ENCODE results near the gene UGT1A7. TPM values are rescaled to one million over a fixed set of nuclear protein-coding genes. Genes with fewer than 3 reads are reported as not detected.

Gene UGT1A7
- total RNA-seq, 4 donors from 2014 or later, result not detected

DNA sequence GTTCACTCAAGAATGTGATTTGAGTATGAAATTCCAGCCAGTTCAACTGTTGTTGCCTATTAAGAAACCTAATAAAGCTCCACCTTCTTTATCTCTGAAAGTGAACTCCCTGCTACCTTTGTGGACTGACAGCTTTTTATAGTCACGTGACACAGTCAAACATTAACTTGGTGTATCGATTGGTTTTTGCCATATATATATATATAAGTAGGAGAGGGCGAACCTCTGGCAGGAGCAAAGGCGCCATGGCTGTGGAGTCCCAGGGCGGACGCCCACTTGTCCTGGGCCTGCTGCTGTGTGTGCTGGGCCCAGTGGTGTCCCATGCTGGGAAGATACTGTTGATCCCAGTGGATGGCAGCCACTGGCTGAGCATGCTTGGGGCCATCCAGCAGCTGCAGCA, 78.3 kb downstream of the UGT1A7 start, which contains the start of gene UGT1A1:
Gene UGT1A1, plus strand, starts transcription at position 228 of the 400 bp plus-strand sequence. Its CDS starts 18 bp downstream, at position 246.
- TF ChIP-seq, protein P1, sequence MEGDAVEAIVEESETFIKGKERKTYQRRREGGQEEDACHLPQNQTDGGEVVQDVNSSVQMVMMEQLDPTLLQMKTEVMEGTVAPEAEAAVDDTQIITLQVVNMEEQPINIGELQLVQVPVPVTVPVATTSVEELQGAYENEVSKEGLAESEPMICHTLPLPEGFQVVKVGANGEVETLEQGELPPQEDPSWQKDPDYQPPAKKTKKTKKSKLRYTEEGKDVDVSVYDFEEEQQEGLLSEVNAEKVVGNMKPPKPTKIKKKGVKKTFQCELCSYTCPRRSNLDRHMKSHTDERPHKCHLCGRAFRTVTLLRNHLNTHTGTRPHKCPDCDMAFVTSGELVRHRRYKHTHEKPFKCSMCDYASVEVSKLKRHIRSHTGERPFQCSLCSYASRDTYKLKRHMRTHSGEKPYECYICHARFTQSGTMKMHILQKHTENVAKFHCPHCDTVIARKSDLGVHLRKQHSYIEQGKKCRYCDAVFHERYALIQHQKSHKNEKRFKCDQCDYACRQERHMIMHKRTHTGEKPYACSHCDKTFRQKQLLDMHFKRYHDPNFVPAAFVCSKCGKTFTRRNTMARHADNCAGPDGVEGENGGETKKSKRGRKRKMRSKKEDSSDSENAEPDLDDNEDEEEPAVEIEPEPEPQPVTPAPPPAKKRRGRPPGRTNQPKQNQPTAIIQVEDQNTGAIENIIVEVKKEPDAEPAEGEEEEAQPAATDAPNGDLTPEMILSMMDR (IDR thresholded peaks at IDR 0.05 in 4 of 5, conservative IDR thresholded peaks at IDR 0.05 in 1 of 5), result no peak
- no peak for TF ChIP-seq POLR2A (IDR thresholded peaks at IDR 0.05)
- Histone ChIP-seq H3K4me3 (no peak within 1 kb of the TSS), H3K27ac (no peak within 1 kb of the TSS), H3K4me1 (no peaks in the 10 kb centered on the region), H3K36me3 (no peaks in the 10 kb centered on the region), H3K27me3 (no peaks in the 10 kb centered on the region), H3K9me3 (no peaks in the 10 kb centered on the region)
- no peak for ATAC-seq
- DNase-seq, result no peak
- intact Hi-C loops (cut with DNase I; ENCODE audit: low total_unique reads), result no loop called here
- in situ Hi-C loops (cut with MboI; ENCODE audit: low sequenced_read_pairs in 4 of 4), result no loop called here

DNA sequence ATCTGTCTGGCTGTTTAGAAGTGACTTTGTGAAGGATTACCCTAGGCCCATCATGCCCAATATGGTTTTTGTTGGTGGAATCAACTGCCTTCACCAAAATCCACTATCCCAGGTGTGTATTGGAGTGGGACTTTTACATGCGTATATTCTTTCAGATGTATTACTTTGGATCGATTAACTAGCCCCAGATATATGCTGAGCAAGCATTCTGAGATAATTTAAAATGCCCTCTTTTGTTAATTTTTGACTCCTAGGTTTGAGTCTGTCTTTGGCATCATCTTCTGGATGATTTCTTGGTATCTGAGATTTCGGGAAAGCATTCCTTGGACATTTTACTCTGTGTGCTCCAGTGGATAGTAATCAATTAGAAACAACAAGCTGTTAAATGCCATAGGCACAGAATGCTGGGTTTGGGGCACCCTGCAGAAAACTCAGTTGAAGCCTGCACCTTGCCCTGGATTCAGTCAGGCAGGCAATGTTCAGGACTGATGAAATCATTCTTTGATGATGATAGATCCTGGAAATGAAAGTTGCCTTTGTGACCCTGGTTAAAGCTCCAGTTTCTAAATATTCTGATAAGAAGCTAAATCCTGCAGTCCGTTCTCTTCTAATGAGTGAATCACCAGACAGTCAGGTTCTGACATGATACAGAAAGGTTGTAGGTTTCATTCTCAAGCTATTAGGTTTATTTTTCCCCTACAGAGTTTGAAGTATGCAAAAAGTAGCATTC, 79.5 kb downstream of the UGT1A7 start:
- TF ChIP-seq, protein P1 (IDR thresholded peaks at IDR 0.05 in 4 of 5, conservative IDR thresholded peaks at IDR 0.05 in 1 of 5), result no peak
- TF ChIP-seq POLR2A (IDR thresholded peaks at IDR 0.05), result no peak
- in situ Hi-C loops (cut with MboI; ENCODE audit: low sequenced_read_pairs in 4 of 4) (no loop called here), intact Hi-C loops (cut with DNase I; ENCODE audit: low total_unique reads) (no loop called here)
- Histone ChIP-seq H3K9me3 (no peaks in the 10 kb centered on the region), H3K27ac (no peak overlapping the region), H3K27me3 (no peaks in the 10 kb centered on the region), H3K4me3 (no peak overlapping the region), H3K4me1 (no peaks in the 10 kb centered on the region), H3K36me3 (no peaks in the 10 kb centered on the region)
- DNase-seq (no peak), ATAC-seq (no peak)

DNA sequence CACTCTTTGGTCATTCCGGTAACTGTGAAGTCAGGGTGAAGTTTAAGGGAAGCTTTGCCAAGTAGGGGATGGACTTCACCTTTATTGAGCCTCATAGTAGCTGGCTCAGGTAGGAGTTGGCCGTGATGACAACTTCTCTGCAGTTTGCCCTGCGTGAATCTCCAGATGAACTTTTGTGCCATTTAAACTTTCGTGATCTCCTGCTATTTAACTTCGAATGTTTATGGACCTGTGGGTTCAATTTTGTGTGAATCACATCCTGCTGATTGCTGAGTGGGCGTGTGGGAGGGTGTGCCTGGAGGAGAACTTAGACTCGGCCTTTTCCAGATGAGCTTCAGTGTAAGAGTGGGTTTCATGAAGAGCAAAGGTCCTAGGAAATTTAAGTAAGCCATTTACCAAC, 82.6 kb downstream of the UGT1A7 start:
- no peaks in the 10 kb centered on the region for H3K4me1 ChIP-seq
- H3K4me3 ChIP-seq, result no peak overlapping the region
- TF ChIP-seq, protein P1 (IDR thresholded peaks at IDR 0.05 in 4 of 5, conservative IDR thresholded peaks at IDR 0.05 in 1 of 5), result no peak
- TF ChIP-seq POLR2A (IDR thresholded peaks at IDR 0.05), result no peak
- in situ Hi-C loops (cut with MboI; ENCODE audit: low sequenced_read_pairs in 4 of 4) (no loop called here), intact Hi-C loops (cut with DNase I; ENCODE audit: low total_unique reads) (no loop called here)
- ATAC-seq, result no peak
- H3K27me3 ChIP-seq, result peaks cover 0 to 2% (median 0%) of the 10 kb centered on the region in 3 donors
- no peak overlapping the region for H3K27ac ChIP-seq
- H3K9me3 ChIP-seq, result no peaks in the 10 kb centered on the region
- no peaks in the 10 kb centered on the region for H3K36me3 ChIP-seq
- DNase-seq, result no peak

DNA sequence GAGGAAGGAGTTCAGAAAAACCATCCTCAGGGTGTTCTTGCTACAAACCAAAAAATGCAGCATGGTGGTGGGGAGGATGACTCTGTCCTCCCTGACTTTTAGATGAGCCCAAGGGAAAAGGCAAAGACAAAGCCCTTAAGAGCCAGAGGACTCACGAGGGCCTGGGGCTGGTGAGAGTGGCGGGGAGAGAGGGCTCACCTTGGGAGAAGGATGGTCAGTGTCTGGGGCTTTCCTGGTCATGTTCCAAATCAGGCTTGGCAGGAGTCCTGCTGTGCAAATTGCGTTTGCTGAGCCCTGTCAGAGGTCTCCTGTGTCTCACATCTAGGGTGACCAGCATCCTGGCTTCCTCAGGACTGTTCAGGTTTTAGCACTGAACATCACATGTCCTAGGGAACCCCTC, 83.1 kb downstream of the UGT1A7 start:
- Histone ChIP-seq H3K36me3 (no peaks in the 10 kb centered on the region), H3K27ac (no peak overlapping the region), H3K27me3 (peaks cover 0 to 2% (median 0%) of the 10 kb centered on the region in 3 donors), H3K9me3 (no peaks in the 10 kb centered on the region), H3K4me3 (no peak overlapping the region), H3K4me1 (no peaks in the 10 kb centered on the region)
- DNase-seq (no peak), ATAC-seq (no peak)
- in situ Hi-C loops (cut with MboI; ENCODE audit: low sequenced_read_pairs in 4 of 4), result no loop called here
- intact Hi-C loops (cut with DNase I; ENCODE audit: low total_unique reads), result no loop called here
- TF ChIP-seq, protein P1 (IDR thresholded peaks at IDR 0.05 in 4 of 5, conservative IDR thresholded peaks at IDR 0.05 in 1 of 5), result no peak
- no peak for TF ChIP-seq POLR2A (IDR thresholded peaks at IDR 0.05)
